GM12874 (cell line): ENCODE measurements around the gene FUCA2.

Experiments used
- TF ChIP-seq, protein P1 (sequence below): IDR thresholded peaks from 2 replicates; pipeline ENCODE4 v1.5.1; 2011; ENCODE audit warnings: low read depth, mild to moderate bottlenecking, control low read depth, low read length, moderate library complexity; ENCODE audit not compliant: insufficient read depth

FUCA2 gene

DNA sequence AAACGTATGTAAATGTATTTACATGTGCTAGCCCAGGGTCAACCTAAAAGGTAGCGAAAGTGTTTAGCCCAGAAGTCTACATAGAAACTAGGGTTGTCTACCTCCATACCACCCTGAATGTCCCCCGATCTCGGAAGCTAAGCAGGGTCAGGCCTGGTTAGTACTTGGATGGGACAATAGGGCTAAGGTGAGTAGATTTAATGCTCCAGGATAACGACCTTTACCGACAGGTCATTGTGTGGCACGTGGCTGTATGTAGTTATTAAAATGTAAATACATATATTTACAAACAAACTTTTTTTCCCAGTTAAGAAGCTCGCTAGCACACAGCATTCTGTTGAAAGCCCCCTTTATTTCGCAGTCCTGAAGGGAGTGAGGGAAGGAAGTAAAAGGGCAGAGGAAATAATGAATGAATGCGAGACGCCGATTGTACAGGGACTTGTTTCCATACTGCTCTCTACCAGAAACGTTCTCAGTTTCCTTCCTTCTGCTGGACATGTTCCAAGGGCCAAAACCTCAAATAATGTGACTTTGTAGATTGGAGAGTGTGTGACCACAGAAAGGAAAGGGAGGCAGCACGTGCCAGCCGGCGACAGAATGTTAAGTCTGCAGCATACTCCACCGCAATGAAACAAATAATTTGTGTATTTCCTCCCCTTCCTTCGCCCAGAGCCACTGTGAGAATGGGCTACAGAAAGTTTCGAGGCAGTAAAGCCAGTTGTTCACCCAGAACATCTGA lies 61.6 kb downstream of the FUCA2 start:
- TF ChIP-seq, protein P1, sequence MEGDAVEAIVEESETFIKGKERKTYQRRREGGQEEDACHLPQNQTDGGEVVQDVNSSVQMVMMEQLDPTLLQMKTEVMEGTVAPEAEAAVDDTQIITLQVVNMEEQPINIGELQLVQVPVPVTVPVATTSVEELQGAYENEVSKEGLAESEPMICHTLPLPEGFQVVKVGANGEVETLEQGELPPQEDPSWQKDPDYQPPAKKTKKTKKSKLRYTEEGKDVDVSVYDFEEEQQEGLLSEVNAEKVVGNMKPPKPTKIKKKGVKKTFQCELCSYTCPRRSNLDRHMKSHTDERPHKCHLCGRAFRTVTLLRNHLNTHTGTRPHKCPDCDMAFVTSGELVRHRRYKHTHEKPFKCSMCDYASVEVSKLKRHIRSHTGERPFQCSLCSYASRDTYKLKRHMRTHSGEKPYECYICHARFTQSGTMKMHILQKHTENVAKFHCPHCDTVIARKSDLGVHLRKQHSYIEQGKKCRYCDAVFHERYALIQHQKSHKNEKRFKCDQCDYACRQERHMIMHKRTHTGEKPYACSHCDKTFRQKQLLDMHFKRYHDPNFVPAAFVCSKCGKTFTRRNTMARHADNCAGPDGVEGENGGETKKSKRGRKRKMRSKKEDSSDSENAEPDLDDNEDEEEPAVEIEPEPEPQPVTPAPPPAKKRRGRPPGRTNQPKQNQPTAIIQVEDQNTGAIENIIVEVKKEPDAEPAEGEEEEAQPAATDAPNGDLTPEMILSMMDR, result no peak

DNA sequence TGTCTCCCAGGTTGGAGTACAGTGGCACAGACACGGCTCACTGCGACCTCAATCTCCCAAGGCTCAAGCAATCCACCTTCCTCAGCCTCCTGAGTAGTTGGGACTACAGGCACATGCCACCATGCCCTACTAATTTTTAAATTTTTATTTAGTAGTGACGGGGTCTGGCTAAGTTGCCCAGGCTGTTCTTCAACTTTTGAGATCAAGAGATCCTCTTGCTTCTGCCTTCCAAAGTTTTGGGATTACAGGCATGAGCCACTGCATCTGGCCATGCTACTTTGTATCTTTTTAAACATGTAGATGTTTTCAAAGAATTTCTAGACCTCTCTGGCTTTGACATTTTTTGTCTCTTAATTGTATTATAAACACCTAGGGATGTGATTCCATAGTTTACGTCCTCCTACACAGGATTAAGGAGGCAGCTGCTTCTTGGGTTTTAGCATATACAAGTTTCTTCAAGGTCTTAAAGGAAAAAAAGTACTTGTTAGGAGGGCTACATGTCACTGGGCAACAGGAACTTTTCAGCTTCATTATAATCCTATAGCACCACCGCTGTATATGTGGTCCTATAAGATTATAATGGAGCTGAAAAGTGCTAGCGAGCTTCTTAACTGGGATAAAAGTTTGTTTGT lies 62.3 kb downstream of the FUCA2 start:
- TF ChIP-seq, protein P1, result no peak
